ENCODE measurements around the gene CDKN1C.

CDKN1C gene

DNA sequence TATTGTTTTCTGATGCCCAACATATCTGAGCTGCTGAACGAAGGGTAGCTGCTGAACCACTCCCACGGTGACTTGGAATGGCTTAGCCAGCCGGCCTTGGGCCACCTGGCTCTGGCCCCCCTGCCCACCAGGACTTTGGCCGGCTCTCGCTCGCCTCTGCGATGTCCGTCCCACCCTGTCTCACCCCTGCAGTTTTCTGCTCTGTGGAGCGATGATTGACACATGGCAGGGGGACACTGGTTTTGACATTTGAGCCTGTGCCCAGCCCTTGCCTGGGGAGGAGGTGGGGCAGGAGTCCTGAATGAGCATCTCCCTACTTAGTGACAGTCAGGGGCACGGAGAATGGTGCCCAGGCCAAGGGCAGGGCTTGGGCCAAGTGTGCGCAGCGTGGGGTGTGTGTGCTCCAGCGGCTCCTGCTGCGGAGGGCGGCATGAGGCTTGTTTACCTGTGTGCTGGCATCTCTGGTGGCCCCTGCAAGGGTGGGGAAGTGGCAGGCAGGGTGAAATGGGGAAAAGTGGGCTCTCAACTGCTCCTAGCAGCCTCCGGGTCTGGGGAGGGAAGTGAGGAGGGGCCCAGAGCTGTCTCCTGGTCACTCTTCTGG is 15.7 kb upstream of the CDKN1C start:
- Histone ChIP-seq H3K36me3 (ENCODE audit: control insufficient read depth, insufficient read depth, low read length) (no peaks in the 10 kb centered on the region), H3K4me2 (ENCODE audit: low read length) (peak overlapping the region; percentile 51), H3K79me2 (no peaks in the 10 kb centered on the region), H3K27ac (no peak overlapping the region), H3K27me3 (ENCODE audit: control insufficient read depth, insufficient read depth, low read length) (no peaks in the 10 kb centered on the region), H3K4me1 (no peaks in the 10 kb centered on the region), H2AFZ (peak overlapping the region; percentile 41), H3K4me3 (ENCODE audit: low read depth, low read length) (no peak overlapping the region), H3K9me3 (ENCODE audit: control insufficient read depth, low read length) (no peaks in the 10 kb centered on the region), H3K9ac (no peak overlapping the region)
- TF ChIP-seq, protein P1, sequence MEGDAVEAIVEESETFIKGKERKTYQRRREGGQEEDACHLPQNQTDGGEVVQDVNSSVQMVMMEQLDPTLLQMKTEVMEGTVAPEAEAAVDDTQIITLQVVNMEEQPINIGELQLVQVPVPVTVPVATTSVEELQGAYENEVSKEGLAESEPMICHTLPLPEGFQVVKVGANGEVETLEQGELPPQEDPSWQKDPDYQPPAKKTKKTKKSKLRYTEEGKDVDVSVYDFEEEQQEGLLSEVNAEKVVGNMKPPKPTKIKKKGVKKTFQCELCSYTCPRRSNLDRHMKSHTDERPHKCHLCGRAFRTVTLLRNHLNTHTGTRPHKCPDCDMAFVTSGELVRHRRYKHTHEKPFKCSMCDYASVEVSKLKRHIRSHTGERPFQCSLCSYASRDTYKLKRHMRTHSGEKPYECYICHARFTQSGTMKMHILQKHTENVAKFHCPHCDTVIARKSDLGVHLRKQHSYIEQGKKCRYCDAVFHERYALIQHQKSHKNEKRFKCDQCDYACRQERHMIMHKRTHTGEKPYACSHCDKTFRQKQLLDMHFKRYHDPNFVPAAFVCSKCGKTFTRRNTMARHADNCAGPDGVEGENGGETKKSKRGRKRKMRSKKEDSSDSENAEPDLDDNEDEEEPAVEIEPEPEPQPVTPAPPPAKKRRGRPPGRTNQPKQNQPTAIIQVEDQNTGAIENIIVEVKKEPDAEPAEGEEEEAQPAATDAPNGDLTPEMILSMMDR (IDR thresholded peaks at IDR 0.05) = no peak

DNA sequence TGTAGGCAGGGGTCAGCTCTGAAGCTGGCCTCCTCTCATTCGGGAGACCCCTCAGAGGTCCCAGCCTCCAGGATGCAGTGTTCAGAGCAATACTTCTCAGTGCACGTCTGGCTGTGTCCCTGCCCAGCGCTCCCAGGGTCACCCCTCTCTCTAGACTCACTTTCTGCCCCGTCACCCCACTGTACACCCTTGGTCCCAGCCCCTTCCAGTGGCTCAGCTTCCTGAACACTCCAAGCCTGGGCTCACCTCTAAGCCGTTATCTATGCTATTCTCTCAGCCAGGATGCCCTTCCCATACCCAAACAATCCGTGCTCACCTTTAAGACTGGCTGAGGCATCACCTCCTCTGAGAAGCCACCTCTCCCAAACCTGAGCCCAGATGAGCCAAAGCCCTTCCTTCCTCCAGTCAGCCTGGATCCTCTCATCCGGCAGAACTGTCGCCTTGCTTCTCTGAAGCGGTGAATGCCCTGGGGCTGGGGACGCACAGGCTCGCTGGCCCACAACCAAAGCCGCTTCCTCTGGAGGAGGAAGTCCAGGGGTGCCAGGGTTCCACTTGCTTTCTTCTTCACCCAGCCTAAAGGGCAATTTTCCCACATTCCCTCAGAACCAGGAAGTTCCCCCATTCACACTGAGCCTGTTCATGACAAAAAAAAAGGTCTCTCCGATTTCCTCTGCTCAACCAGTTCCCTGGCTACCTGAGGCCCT is 13.7 kb upstream of the CDKN1C start:
- Histone ChIP-seq H3K9ac (no peak overlapping the region), H3K4me1 (no peaks in the 10 kb centered on the region), H3K27me3 (ENCODE audit: control insufficient read depth, insufficient read depth, low read length) (no peaks in the 10 kb centered on the region), H3K4me3 (ENCODE audit: low read depth, low read length) (no peak overlapping the region), H3K9me3 (ENCODE audit: control insufficient read depth, low read length) (no peaks in the 10 kb centered on the region), H3K79me2 (no peaks in the 10 kb centered on the region), H3K4me2 (ENCODE audit: low read length) (no peak overlapping the region), H3K36me3 (ENCODE audit: control insufficient read depth, insufficient read depth, low read length) (no peaks in the 10 kb centered on the region), H3K27ac (peak overlapping the region; percentile 56), H2AFZ (no peak overlapping the region)
- TF ChIP-seq, protein P1 (IDR thresholded peaks at IDR 0.05) = no peak

DNA sequence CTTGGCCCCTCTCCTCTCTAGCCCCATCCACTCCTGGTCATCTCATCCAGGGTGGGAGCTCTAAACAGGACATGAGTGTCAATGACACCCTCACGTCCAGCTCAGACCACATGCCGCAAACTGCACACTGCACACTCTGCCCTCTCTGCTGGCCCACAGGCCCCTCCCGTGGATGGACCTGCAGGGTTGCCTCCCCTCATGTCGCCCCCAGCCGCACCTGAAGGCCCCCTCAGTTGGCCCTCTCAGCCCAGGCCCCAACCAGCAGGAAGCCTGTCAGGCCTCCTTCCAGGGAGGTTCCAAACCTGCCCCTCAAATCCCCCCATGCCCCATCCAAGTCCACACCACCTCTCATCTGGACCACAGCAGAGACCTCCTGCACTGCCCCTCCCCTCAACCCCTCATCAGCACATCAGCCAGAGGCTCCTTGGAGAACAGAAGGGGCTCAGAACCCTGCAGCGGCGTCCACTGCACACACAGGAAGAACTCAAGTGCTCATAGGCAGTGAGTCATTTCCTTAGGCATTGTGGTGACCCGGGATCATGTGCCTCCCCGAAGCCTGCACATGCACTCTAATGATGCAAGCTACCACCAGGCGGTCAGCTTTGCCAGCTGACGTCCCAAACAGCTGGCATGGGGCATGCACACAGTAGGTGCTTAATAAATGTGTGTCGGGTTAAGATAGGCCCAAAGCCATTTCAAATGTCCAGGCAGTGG is 12.9 kb upstream of the CDKN1C start:
- no peaks in the 10 kb centered on the region for H3K9me3 ChIP-seq (ENCODE audit: control insufficient read depth, low read length)
- H3K27ac ChIP-seq = no peak overlapping the region
- H2AFZ ChIP-seq = no peak overlapping the region
- no peak overlapping the region for H3K9ac ChIP-seq
- no peak overlapping the region for H3K4me3 ChIP-seq (ENCODE audit: low read depth, low read length)
- no peak overlapping the region for H3K4me2 ChIP-seq (ENCODE audit: low read length)
- H3K27me3 ChIP-seq (ENCODE audit: control insufficient read depth, insufficient read depth, low read length) = no peaks in the 10 kb centered on the region
- H3K36me3 ChIP-seq (ENCODE audit: control insufficient read depth, insufficient read depth, low read length) = no peaks in the 10 kb centered on the region
- TF ChIP-seq, protein P1 (IDR thresholded peaks at IDR 0.05) = no peak
- H3K4me1 ChIP-seq = no peaks in the 10 kb centered on the region
- H3K79me2 ChIP-seq = no peaks in the 10 kb centered on the region

DNA sequence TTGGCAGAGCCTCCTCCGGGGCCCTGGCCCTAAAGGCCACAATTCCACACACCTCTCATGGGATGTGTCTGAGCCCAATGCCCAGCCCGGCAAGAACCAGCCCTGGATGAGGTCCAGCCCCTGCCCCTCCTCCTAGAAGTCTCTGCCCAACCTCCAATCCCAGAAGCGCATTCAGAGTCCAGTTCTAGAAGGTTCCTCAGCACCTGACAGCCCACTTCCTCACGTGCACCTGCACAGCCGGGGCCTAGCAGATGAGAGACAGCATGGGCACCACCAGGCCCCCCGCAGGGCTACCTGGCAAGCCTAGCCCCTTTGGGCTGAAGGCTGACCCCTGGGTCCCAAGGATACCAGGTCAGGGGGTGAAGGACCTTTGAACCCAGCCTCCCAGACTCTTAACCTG is 11.5 kb upstream of the CDKN1C start:
- H3K9me3 ChIP-seq (ENCODE audit: control insufficient read depth, low read length) = no peaks in the 10 kb centered on the region
- TF ChIP-seq, protein P1 (IDR thresholded peaks at IDR 0.05) = no peak
- no peaks in the 10 kb centered on the region for H3K36me3 ChIP-seq (ENCODE audit: control insufficient read depth, insufficient read depth, low read length)
- no peak overlapping the region for H3K9ac ChIP-seq
- H3K4me3 ChIP-seq (ENCODE audit: low read depth, low read length) = no peak overlapping the region
- no peaks in the 10 kb centered on the region for H3K79me2 ChIP-seq
- H3K27me3 ChIP-seq (ENCODE audit: control insufficient read depth, insufficient read depth, low read length) = no peaks in the 10 kb centered on the region
- H3K4me2 ChIP-seq (ENCODE audit: low read length) = no peak overlapping the region
- H3K27ac ChIP-seq = no peak overlapping the region
- H2AFZ ChIP-seq = no peak overlapping the region
- no peaks in the 10 kb centered on the region for H3K4me1 ChIP-seq
